Ovary (tissue), 10 donors: ENCODE measurements around the gene GOLGA8H. TPM values are rescaled to one million over a fixed set of nuclear protein-coding genes. Genes with fewer than 3 reads are reported as not detected.
A peak's percentile ranks its signal among the peaks of the same experiment; 100 is the strongest.
"Not testable (repeated sequence)": the region's sequence is repeated elsewhere in the genome, so short reads cannot be mapped to it uniquely, and the experiment has no call there.

Source experiments
- DNase-seq, 5 donors: peaks; one replicate each; pipeline ENCODE4 v3.0.0-alpha.2; 2019 to 2020
- H3K27ac ChIP-seq, 2 donors: fragments of 200-600 bp; one replicate each; pipeline versions ENCODE4 v1.5.1 to v1.8.0; 2019 to 2022
- H3K27me3 ChIP-seq: fragments of 200-600 bp; one replicate; pipeline ENCODE4 v1.8.0; 2022
- H3K36me3 ChIP-seq: fragments of 200-600 bp; sonication (generic); one replicate; pipeline ENCODE4 v1.5.1; 2019
- H3K4me1 ChIP-seq: one replicate; pipeline ENCODE4 v1.8.1; 2013; ENCODE audit warnings: mild to moderate bottlenecking, moderate library complexity; ENCODE audit not compliant: insufficient read depth
- H3K4me3 ChIP-seq: fragments of 200-600 bp; sonication (generic); one replicate; pipeline ENCODE4 v1.5.1; 2017
- H3K9me3 ChIP-seq, 2 donors: fragments of 200-600 bp in 1 of 2; sonication (generic) in 1 of 2; one replicate each; pipeline versions ENCODE4 v1.5.1 to v1.8.1; 2013 to 2019; ENCODE audit warnings: mild to moderate bottlenecking in 1 of 2, moderate library complexity in 1 of 2
- CTCF ChIP-seq, 3 donors: fragments of 450-650 bp in 2 of 3; fragments of 200-600 bp in 1 of 3; IDR thresholded peaks; one replicate each; pipeline versions ENCODE4 v1.5.1 to v1.8.0; 2016 to 2022; ENCODE audit warnings: antibody characterized with exemption in 3 of 3, mild to moderate bottlenecking in 1 of 3
- WGBS, 3 donors: extraction: QIAGEN DNeasy Blood & Tissue Kit in 1 of 3; methylation state at CpG; one replicate each; pipeline versions ENCODE4 v1.1.5 to v1.1.7; 2013 to 2017; 5-methylcytosine and 5-hydroxymethylcytosine counted together
- intact Hi-C, 4 donors: fragments of 100-400 bp; cut with DNase I; formaldehyde crosslinking; loops; one replicate each; pipeline versions ENCODE4 v1.11.0 to v1.15.1; 2022 to 2023
- long read RNA-seq, 3 donors: library from polyadenylated mRNA in 2 of 3; unstranded in 2 of 3; transcript quantifications; one replicate each; pipeline ENCODE4 v2.0.0 and lab custom pipeline, GENCODE V29; 2021 to 2026
- polyA plus RNA-seq, 2 donors: library from polyadenylated mRNA; stranded (reverse); fragments of 200-250 nt in 1 of 2; fragments of 350-450 nt in 1 of 2; fragmentation: Illumina TruSeq in 1 of 2; extraction: RNeasy Lipid Tissue Mini Kit (QIAGEN cat#74804) in 1 of 2; gene quantifications; one replicate each; pipeline ENCODE4 v1.2.3, GENCODE V29; 2013 to 2014
- total RNA-seq, 7 donors: library from RNA; depleted of rRNA in 2 of 7; stranded (reverse); fragments of >200 nt in 2 of 7; fragmentation: NEBNext Ultra II Directional in 3 of 7; extraction: Animal tissue kit (Norgen Biotek cat#: 25700) in 3 of 7; gene quantifications; one replicate each; pipeline versions ENCODE4 v1.1.0 to v1.2.4, GENCODE V29; 2016 to 2023
- donor health status: DM: no; HTN: no; CAD: no; lungs with moderate emphysema.
- donor health status: DM: no; HTN: no; CAD: no.
- donor health status: Bipolar disorder and iron deficiency.
- donor health status: DM: yes; HTN: yes; CAD: no.
- donor health status: DM: no; HTN: no; CAD: no.
- donor health status: DM: yes; HTN: yes; CAD: no.

Gene GOLGA8H, protein sequence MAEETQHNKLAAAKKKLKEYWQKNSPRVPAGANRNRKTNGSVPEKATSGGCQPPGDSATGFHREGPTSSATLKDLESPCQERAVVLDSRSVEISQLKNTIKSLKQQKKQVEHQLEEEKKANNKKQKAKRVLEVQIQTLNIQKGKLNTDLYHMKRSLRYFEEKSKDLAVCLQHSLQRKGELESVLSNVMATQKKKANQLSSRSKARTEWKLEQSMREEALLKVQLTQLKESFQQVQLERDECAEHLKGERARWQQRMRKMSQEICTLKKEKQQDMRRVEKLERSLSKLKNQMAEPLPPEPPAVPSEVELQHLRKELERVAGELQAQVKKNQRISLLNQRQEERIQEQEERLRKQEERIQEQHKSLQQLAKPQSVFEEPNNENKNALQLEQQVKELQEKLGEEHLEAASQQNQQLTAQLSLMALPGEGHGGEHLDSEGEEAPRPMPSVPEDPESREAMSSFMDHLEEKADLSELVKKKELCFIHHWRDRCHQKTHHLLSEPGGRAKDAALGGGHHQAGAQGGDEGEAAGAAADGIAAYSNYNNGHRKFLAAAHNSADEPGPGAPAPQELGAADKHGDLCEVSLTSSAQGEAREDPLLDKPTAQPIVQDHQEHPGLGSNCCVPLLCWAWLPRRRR
- total RNA-seq = 1 to 10 TPM in 2 of 7 donors, under 1 TPM in 3, not detected in 2; 0.35 to 1.5 (median 0.67) TPM
- polyA plus RNA-seq = under 1 TPM; 0.10 to 0.48 TPM
- long read RNA-seq, donor 1, partial matches to known transcripts = 0 of 3 reads
- long read RNA-seq, donor 1, other reads (novel, unspliced or antisense) = 3 of 3 reads
- long read RNA-seq, donor 2 = 0 reads
- long read RNA-seq, donor 3, partial matches to known transcripts = 0 of 1 reads
- long read RNA-seq, donor 3, other reads (novel, unspliced or antisense) = 1 of 1 reads

DNA sequence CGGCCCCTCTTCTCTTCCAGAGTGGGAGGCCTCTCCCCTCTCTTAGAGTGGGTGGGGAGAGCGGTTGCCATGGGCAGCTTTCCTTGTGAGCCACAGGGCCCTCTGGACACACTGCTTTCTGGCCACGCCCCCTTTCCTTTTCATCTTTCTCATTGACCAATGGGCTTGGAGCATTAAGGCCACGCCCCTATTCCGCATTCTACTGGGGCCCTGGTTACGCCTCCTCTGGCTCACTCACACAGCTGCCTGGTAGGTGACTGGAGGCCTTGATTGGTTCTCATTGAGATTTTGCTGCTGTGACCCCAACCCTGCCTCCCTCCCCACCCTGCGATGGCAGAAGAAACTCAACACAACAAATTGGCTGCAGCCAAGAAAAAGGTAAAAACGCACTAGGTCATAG is at the start of gene GOLGA8H:
Gene GOLGA8H (plus strand): TSS at position 233 of the 400 bp plus-strand sequence. CDS start 98 bp downstream, at position 331.
- H3K4me1 ChIP-seq, intact Hi-C loops, H3K4me3 ChIP-seq, H3K27me3 ChIP-seq, H3K9me3 ChIP-seq, DNase-seq, H3K27ac ChIP-seq, H3K36me3 ChIP-seq: not testable (repeated sequence)
- WGBS, 3 donors = 90 to 92% (median 91%) methylated on average over 8 of the region's 8 CpGs

GRCh38 chr15:30566949-30567348 is 36.9 kb upstream of the GOLGA8H start:
- DNase-seq, H3K27ac ChIP-seq, H3K4me1 ChIP-seq, H3K27me3 ChIP-seq, intact Hi-C loops, H3K36me3 ChIP-seq, H3K4me3 ChIP-seq, H3K9me3 ChIP-seq: not testable (repeated sequence)
- 18% methylated on average over 3 of the region's 6 CpGs; no CpG with 5 or more reads in 2 of the 3 donors for WGBS, 3 donors
- TF ChIP-seq CTCF (IDR thresholded peaks at IDR 0.05) = peak in 1 of 3 donors; percentile 15

- WGBS, 3 donors = 0% methylated on average over 2 of the region's 38 CpGs; no CpG with 5 or more reads in 2 of the 3 donors
- H3K9me3 ChIP-seq, H3K36me3 ChIP-seq, H3K4me1 ChIP-seq, DNase-seq, H3K27ac ChIP-seq, H3K4me3 ChIP-seq, intact Hi-C loops, H3K27me3 ChIP-seq: not testable (repeated sequence)
These were observed 30.8 kb upstream of the GOLGA8H start for GRCh38 chr15:30573012-30573491.

- no CpG with 5 or more reads among the region's 6 CpGs for WGBS, 3 donors
- H3K4me3 ChIP-seq, H3K27ac ChIP-seq, DNase-seq, H3K36me3 ChIP-seq, H3K4me1 ChIP-seq, H3K9me3 ChIP-seq, H3K27me3 ChIP-seq, intact Hi-C loops: not testable (repeated sequence)
These were observed 24.3 kb upstream of the GOLGA8H start for GRCh38 chr15:30579394-30579970.

- no CpG with 5 or more reads among the region's 4 CpGs for WGBS, 3 donors
- intact Hi-C loops, H3K27me3 ChIP-seq: not testable (repeated sequence)
These were observed 23.1 kb upstream of the GOLGA8H start for GRCh38 chr15:30580716-30581115.

GRCh38 chr15:30598953-30599352 is 4.9 kb upstream of the GOLGA8H start:
- H3K27me3 ChIP-seq, H3K9me3 ChIP-seq, DNase-seq, intact Hi-C loops, H3K4me1 ChIP-seq, H3K4me3 ChIP-seq, H3K36me3 ChIP-seq, H3K27ac ChIP-seq: not testable (repeated sequence)
- WGBS, 3 donors = 3 to 11% (median 8%) methylated on average over 2 of the region's 2 CpGs

More at GRCh38 chr15:30580716-30581115, 23.1 kb upstream of the GOLGA8H start:
- H3K9me3 ChIP-seq, H3K36me3 ChIP-seq, H3K4me1 ChIP-seq, DNase-seq, H3K27ac ChIP-seq, H3K4me3 ChIP-seq: not testable (repeated sequence)

DNA sequence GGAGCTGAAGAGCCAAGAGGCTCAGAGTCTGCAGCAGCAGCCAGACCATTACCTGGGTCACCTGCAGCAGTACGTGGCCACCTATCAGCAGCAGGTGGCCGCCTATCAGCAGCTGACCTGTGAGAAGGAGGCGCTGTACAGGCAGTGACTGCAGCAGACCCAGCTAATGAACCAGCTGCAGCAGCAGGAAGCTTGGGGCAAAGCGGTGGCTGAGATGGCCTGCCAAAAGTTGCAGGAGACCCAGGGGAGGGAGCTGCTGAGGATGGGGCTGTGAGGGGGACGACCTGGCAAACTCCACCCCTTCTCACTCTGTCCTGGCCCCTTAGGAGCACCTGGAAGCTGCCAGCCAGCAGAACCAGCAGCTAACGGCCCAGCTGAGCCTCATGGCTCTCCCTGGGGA is 8.4 kb downstream of the GOLGA8H start:
- H3K4me1 ChIP-seq, H3K27me3 ChIP-seq, H3K27ac ChIP-seq, DNase-seq, H3K36me3 ChIP-seq, H3K4me3 ChIP-seq, H3K9me3 ChIP-seq, intact Hi-C loops: not testable (repeated sequence)
- WGBS, 3 donors = 44% methylated on average over 1 of the region's 6 CpGs; no CpG with 5 or more reads in 2 of the 3 donors

GRCh38 chr15:30621342-30621741 is 17.5 kb downstream of the GOLGA8H start:
- H3K4me3 ChIP-seq, H3K36me3 ChIP-seq, H3K27me3 ChIP-seq, H3K27ac ChIP-seq, intact Hi-C loops, H3K9me3 ChIP-seq, DNase-seq, H3K4me1 ChIP-seq: not testable (repeated sequence)
- WGBS, 3 donors = 5 to 15% (median 9%) methylated on average over 2 of the region's 3 CpGs

- H3K27me3 ChIP-seq, H3K4me1 ChIP-seq, intact Hi-C loops, H3K9me3 ChIP-seq, H3K36me3 ChIP-seq: not testable (repeated sequence)
- Histone ChIP-seq H3K4me3 (peak within 1 kb of the TSS; percentile 39), H3K27ac (peak within 1 kb of the TSS; percentile 37 to 88)
- DNase-seq = peak; percentile 79 to 93 (median 91)
- 0 to 1% (median 0%) methylated on average over 34 to 35 of the region's 35 CpGs for WGBS, 3 donors
These were observed 21.8 kb downstream of the GOLGA8H start, which contains the start of gene ARHGAP11B for GRCh38 chr15:30625436-30626193. Gene ARHGAP11B (plus strand): TSS chr15:30626128.

DNA sequence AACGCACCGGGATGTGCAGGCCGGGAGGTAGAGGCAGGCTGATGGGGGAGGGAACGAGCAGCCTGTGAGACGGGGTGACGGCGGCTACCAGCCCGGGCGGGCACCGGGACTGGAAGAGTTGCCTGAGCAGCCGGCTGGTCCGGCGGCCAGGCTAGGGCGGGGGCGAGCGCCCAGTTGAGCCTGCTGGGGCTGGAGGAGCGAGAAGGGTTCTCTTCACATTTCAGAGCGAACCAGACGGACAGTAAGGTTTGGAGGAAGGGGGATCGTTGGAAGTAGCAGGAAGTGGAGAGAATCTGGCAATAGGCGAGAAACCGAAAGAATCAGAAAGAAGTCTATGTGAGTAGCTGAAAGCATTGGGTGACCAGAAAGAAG is 22.4 kb downstream of the GOLGA8H start:
- H3K27ac ChIP-seq, H3K4me1 ChIP-seq, H3K36me3 ChIP-seq, intact Hi-C loops, H3K9me3 ChIP-seq, H3K27me3 ChIP-seq, DNase-seq: not testable (repeated sequence)
- WGBS, 3 donors = 0 to 1% (median 0%) methylated on average over 12 of the region's 22 CpGs
- H3K4me3 ChIP-seq = peak overlapping the region; percentile 39
